ENCODE measurements around the gene CLK2. TPM values are rescaled to one million over a fixed set of nuclear protein-coding genes. Genes with fewer than 3 reads are reported as not detected.
"Not testable (repeated sequence)": the region's sequence is repeated elsewhere in the genome, so short reads cannot be mapped to it uniquely, and the experiment has no call there.

Gene CLK2
- total and polyA plus RNA-seq, 2 of the 13 experiments (the other 11 are each of a cell fraction or from before 2014, with no cell fraction given), result 20.1 to 73.5 TPM

DNA sequence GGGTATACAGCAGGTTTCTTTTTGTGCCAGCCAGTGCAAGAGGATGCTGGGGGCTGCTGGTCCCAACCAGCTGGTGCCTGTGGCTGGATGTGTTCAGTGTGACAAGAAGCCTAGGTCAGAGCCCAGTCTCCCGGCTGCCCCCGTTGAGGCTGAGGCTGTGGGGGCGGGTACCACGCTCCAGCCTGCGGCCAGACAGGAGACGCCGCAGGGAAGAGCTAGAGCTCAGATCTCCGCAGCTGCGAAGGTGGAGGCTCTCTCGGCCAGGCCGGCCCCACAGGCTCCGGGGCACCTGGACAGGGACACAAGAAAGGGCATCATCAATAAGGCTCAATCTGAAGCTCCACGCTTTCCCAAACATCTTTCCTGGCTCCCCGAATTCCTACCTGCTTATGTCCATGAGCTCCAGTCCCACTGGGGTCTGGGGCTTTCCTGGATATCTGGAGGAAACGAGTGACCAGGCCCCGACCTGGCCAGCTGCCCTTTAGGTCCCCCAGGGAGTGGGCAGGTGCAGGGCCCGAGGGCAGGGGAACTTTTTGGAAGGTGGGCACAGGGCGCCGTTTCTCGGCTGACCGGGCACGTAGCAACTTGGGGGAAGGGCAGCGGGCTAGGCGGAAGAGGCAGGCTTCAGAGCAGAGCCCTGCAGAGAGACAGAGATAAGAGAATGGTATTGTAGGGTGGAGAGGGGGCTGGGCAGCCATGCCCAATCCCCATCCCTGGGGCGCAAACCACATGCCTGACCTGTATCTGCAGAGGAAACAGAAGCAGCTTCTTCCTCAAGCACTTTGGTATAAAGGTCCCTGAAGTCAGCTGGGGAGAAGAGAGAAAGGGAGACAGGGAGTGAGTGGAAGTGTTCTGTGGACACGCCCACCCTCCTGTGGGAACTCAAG, 25.4 kb downstream of the CLK2 start:
- in situ Hi-C loops (cut with HindIII; ENCODE audit: extremely low pct_ligation_motif_present, low pct_unique_long_range_greater_than_20kb), result loop anchor here (10.0 kb wide), 1 partner anchor 347 kb away; no protein-coding TSS in a partner anchor
- FAIRE-seq, result no peak
- CTCF ChIA-PET (ENCODE audit: low intra/inter-chr PET ratio, low total read pairs), result no interaction called here

DNA sequence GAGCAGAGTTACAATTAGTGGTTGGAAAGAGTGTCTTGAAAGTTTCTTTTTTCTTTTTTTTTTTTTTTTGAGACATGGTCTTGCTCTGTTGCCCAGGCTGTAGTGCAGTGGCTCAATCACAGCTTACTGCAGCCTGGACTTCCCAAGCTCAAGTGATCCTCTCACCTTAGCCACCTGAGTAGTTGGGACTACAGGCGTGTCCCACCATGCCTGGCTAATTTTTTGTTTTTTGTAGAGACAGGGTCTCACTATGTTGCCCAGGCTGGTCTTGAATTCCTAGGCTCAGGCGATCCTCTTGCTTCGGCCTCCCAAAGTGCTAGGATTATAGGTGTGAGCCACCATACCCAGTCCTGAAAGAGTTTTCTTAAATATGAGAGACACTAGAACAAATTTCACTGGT, 26.5 kb downstream of the CLK2 start:
- POLR2A ChIA-PET; H3K4me2 ChIP-seq (ENCODE audit: low read depth, low read length); H2AFZ ChIP-seq (ENCODE audit: low read length); H3K9ac ChIP-seq (ENCODE audit: insufficient read depth, low read depth, low read length); DNase-seq (ENCODE audit: low spot score); CTCF ChIA-PET (ENCODE audit: low intra/inter-chr PET ratio, low total read pairs); H3K9me3 ChIP-seq (ENCODE audit: low read length); H3K36me3 ChIP-seq (replicated peaks in 1 of 2; ENCODE audit: control insufficient read depth in 1 of 2, insufficient read depth in 2 of 2, low read length in 2 of 2); BruUV-seq (replicated peaks); intact Hi-C loops (cut with micrococcal nuclease; ENCODE audit: unreplicated experiment); H4K20me1 ChIP-seq (ENCODE audit: insufficient read depth, low read length); H3K79me2 ChIP-seq (ENCODE audit: insufficient read depth, low read length); FAIRE-seq; H3K27ac ChIP-seq (ENCODE audit: extremely low read length, insufficient read depth, low read length); H3K4me3 ChIP-seq (replicated peaks in 1 of 3; ENCODE audit: insufficient read depth in 1 of 3, low read depth in 2 of 3, low read length in 3 of 3); ATAC-seq; H3K27me3 ChIP-seq (ENCODE audit: control insufficient read depth in 1 of 2, insufficient read depth in 2 of 2, low read length in 2 of 2): not testable (repeated sequence)
- in situ Hi-C loops (cut with HindIII; ENCODE audit: extremely low pct_ligation_motif_present, low pct_unique_long_range_greater_than_20kb), result loop anchor here (10.0 kb wide), 1 partner anchor 348 kb away; no protein-coding TSS in a partner anchor
- peaks cover 15% of the 10 kb centered on the region for H3K4me1 ChIP-seq (ENCODE audit: insufficient read depth, low read length)
- 100% methylated on average over 3 of the region's 3 CpGs for WGBS (ENCODE audit: low lambda C conversion rate)

More for the DNA sequence above, 25.4 kb downstream of the CLK2 start:
- TF ChIP-seq ZNF550 (CRISPR knock-in tag; IDR thresholded peaks at IDR 0.05; ENCODE audit: borderline replicate concordance) (no peak), SP140L (CRISPR knock-in tag; IDR thresholded peaks at IDR 0.05; ENCODE audit: borderline replicate concordance) (no peak)
- TF ChIP-seq, protein P1, sequence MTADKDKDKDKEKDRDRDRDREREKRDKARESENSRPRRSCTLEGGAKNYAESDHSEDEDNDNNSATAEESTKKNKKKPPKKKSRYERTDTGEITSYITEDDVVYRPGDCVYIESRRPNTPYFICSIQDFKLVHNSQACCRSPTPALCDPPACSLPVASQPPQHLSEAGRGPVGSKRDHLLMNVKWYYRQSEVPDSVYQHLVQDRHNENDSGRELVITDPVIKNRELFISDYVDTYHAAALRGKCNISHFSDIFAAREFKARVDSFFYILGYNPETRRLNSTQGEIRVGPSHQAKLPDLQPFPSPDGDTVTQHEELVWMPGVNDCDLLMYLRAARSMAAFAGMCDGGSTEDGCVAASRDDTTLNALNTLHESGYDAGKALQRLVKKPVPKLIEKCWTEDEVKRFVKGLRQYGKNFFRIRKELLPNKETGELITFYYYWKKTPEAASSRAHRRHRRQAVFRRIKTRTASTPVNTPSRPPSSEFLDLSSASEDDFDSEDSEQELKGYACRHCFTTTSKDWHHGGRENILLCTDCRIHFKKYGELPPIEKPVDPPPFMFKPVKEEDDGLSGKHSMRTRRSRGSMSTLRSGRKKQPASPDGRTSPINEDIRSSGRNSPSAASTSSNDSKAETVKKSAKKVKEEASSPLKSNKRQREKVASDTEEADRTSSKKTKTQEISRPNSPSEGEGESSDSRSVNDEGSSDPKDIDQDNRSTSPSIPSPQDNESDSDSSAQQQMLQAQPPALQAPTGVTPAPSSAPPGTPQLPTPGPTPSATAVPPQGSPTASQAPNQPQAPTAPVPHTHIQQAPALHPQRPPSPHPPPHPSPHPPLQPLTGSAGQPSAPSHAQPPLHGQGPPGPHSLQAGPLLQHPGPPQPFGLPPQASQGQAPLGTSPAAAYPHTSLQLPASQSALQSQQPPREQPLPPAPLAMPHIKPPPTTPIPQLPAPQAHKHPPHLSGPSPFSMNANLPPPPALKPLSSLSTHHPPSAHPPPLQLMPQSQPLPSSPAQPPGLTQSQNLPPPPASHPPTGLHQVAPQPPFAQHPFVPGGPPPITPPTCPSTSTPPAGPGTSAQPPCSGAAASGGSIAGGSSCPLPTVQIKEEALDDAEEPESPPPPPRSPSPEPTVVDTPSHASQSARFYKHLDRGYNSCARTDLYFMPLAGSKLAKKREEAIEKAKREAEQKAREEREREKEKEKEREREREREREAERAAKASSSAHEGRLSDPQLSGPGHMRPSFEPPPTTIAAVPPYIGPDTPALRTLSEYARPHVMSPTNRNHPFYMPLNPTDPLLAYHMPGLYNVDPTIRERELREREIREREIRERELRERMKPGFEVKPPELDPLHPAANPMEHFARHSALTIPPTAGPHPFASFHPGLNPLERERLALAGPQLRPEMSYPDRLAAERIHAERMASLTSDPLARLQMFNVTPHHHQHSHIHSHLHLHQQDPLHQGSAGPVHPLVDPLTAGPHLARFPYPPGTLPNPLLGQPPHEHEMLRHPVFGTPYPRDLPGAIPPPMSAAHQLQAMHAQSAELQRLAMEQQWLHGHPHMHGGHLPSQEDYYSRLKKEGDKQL (CRISPR knock-in tag; IDR thresholded peaks at IDR 0.05; ENCODE audit: low read depth), result no peak
- H3K9ac ChIP-seq (ENCODE audit: insufficient read depth, low read depth, low read length), result no peak overlapping the region
- WGBS (ENCODE audit: low lambda C conversion rate), result 97% methylated on average over 16 of the region's 26 CpGs
- H3K36me3 ChIP-seq (replicated peaks in 1 of 2; ENCODE audit: control insufficient read depth in 1 of 2, insufficient read depth in 2 of 2, low read length in 2 of 2), result peaks cover 1 to 9% of the 10 kb centered on the region in 2 experiments; a peak in 2 of 5 replicates
- H2AFZ ChIP-seq (ENCODE audit: low read length), result no peak overlapping the region
- H3K9me3 ChIP-seq (ENCODE audit: low read length), result no peaks in the 10 kb centered on the region
- H3K4me3 ChIP-seq (replicated peaks in 1 of 3; ENCODE audit: insufficient read depth in 1 of 3, low read depth in 2 of 3, low read length in 3 of 3), result no peak overlapping the region
- no peaks in the 10 kb centered on the region for H3K27me3 ChIP-seq (ENCODE audit: control insufficient read depth in 1 of 2, insufficient read depth in 2 of 2, low read length in 2 of 2)
- H3K4me1 ChIP-seq (ENCODE audit: insufficient read depth, low read length), result peaks cover 23% of the 10 kb centered on the region
- BruUV-seq (replicated peaks), result no TSS peak
- POLR2A ChIA-PET, result no interaction called here
- H3K4me2 ChIP-seq (ENCODE audit: low read depth, low read length), result no peak overlapping the region
- H4K20me1 ChIP-seq (ENCODE audit: insufficient read depth, low read length), result no peaks in the 10 kb centered on the region
- intact Hi-C loops (cut with micrococcal nuclease; ENCODE audit: unreplicated experiment), result no loop called here
- no peak for DNase-seq (ENCODE audit: low spot score)
- no peaks in the 10 kb centered on the region for H3K79me2 ChIP-seq (ENCODE audit: insufficient read depth, low read length)
- ATAC-seq, result no peak
- no peak overlapping the region for H3K27ac ChIP-seq (ENCODE audit: extremely low read length, insufficient read depth, low read length)

All from HepG2 (cell line).